Measurements from ENCODE around the gene FRK.
"Not testable (repeated sequence)": the region's sequence is repeated elsewhere in the genome, so short reads cannot be mapped to it uniquely, and the experiment has no call there.

The FRK gene

GRCh38 chr6:116049321-116049720 lies 11.4 kb downstream of the FRK start:
- no peak overlapping the region for H3K27ac ChIP-seq
- no peak overlapping the region for H3K4me3 ChIP-seq
- TF ChIP-seq CTCF (IDR thresholded peaks at IDR 0.05), result no peak
- DNase-seq (ENCODE audit: low spot score), result no peak

- peak overlapping the region in 1 of 2 donors; percentile 23 for H3K27ac ChIP-seq
- TF ChIP-seq CTCF (IDR thresholded peaks at IDR 0.05), result no peak
- no peak for DNase-seq (ENCODE audit: low spot score)
Observed at GRCh38 chr6:116047173-116047933, 13.3 kb downstream of the FRK start.

GRCh38 chr6:116046737-116047136 lies 14.0 kb downstream of the FRK start:
- Histone ChIP-seq H3K4me3 (no peak overlapping the region), H3K27ac (no peak overlapping the region)
- DNase-seq (ENCODE audit: low spot score), result no peak
- TF ChIP-seq CTCF (IDR thresholded peaks at IDR 0.05), result no peak

More at GRCh38 chr6:116047173-116047933, 13.3 kb downstream of the FRK start:
- no peak overlapping the region for H3K4me3 ChIP-seq

- not testable (repeated sequence) for DNase-seq (ENCODE audit: low spot score); H3K4me3 ChIP-seq; H3K27ac ChIP-seq
Observed at GRCh38 chr6:116046272-116046671, 14.4 kb downstream of the FRK start.

- DNase-seq (ENCODE audit: low spot score), result no peak
- no peak overlapping the region for H3K4me3 ChIP-seq
- H3K27ac ChIP-seq, result no peak overlapping the region
- TF ChIP-seq CTCF (IDR thresholded peaks at IDR 0.05), result no peak
Observed at GRCh38 chr6:116041934-116042333, 18.8 kb downstream of the FRK start.

GRCh38 chr6:116040993-116041392 lies 19.7 kb downstream of the FRK start:
- no peak overlapping the region for H3K27ac ChIP-seq
- DNase-seq (ENCODE audit: low spot score), result no peak
- TF ChIP-seq CTCF (IDR thresholded peaks at IDR 0.05), result no peak
- no peak overlapping the region for H3K4me3 ChIP-seq

GRCh38 chr6:116036885-116037284 lies 23.8 kb downstream of the FRK start:
- no peak for DNase-seq (ENCODE audit: low spot score)
- Histone ChIP-seq H3K27ac (no peak overlapping the region), H3K4me3 (no peak overlapping the region)
- TF ChIP-seq CTCF (IDR thresholded peaks at IDR 0.05), result no peak
